OCI-LY7 (cell line): ENCODE results near the gene SNRNP25. TPM values are rescaled to one million over a fixed set of nuclear protein-coding genes. Genes with fewer than 3 reads are reported as not detected.

Source experiments
- BruUV-seq: library from RNA; stranded (reverse); fragments of 400-500 nt; replicated peaks from 2 replicates; lab custom pipeline; 2021; lab: Mats Ljungman, UMichigan
- CTCF ChIA-PET: fragments of 300-600 bp; sonication (Branson Sonifier 250); formaldehyde crosslinking; loops from one replicate; lab custom pipeline; 2022; ENCODE audit warnings: antibody characterized with exemption; ENCODE audit not compliant: unreplicated experiment; lab: Charles Lee
- POLR2A ChIA-PET: fragments of 300-600 bp; sonication (Branson Sonifier 250); formaldehyde crosslinking; loops from one replicate; lab custom pipeline; 2022; ENCODE audit warnings: antibody characterized with exemption; lab: Charles Lee
- DNase-seq: peaks from one replicate; pipeline ENCODE4 v3.0.0-alpha.2; 2015; ENCODE audit warnings: low spot score
- H2AFZ ChIP-seq: fragments of 200-600 bp; sonication (generic), shearing (Covaris generic); 2 replicates; pipeline ENCODE4 v1.6.1; 2014; ENCODE audit warnings: mild to moderate bottlenecking, antibody characterized with exemption, low read length, moderate library complexity
- H3K27ac ChIP-seq: fragments of 200-600 bp; sonication (generic); 2 replicates; pipeline ENCODE4 v1.5.1; 2014; ENCODE audit warnings: mixed run types, low read depth, mild to moderate bottlenecking, moderate library complexity, low read length, inconsistent platforms; ENCODE audit not compliant: poor library complexity, severe bottlenecking
- H3K36me3 ChIP-seq: fragments of 200-600 bp; sonication (generic); 2 replicates; pipeline ENCODE4 v1.6.1; 2014; ENCODE audit warnings: mild to moderate bottlenecking, antibody characterized with exemption, low read length, moderate library complexity, mixed read lengths; ENCODE audit not compliant: insufficient read depth
- H3K4me1 ChIP-seq: fragments of 200-600 bp; sonication (generic); 2 replicates; pipeline ENCODE4 v1.5.1; 2014; ENCODE audit warnings: mild to moderate bottlenecking, low read length; ENCODE audit not compliant: insufficient read depth, poor library complexity, severe bottlenecking
- H3K4me2 ChIP-seq: fragments of 200-600 bp; sonication (generic); 2 replicates; pipeline ENCODE4 v1.6.1; 2014; ENCODE audit warnings: mild to moderate bottlenecking, low read length
- H3K4me3 ChIP-seq: fragments of 200-600 bp; sonication (generic); 2 replicates; pipeline ENCODE4 v1.5.1; 2014; ENCODE audit warnings: mild to moderate bottlenecking, low read depth, low read length; ENCODE audit not compliant: poor library complexity, severe bottlenecking
- H3K79me2 ChIP-seq: fragments of 200-600 bp; sonication (generic); 2 replicates; pipeline ENCODE4 v1.6.1; 2016; ENCODE audit warnings: low read depth, mild to moderate bottlenecking, low read length, moderate library complexity, mixed read lengths; ENCODE audit not compliant: insufficient read depth
- H3K9me2 ChIP-seq: fragments of 200-600 bp; sonication (generic); 2 replicates; pipeline ENCODE4 v1.6.1; 2016; ENCODE audit warnings: mild to moderate bottlenecking, low read length, mixed read lengths; ENCODE audit not compliant: insufficient read depth
- H3K9me3 ChIP-seq: fragments of 200-600 bp; sonication (generic); 2 replicates; pipeline ENCODE4 v1.6.1; 2014; ENCODE audit warnings: mild to moderate bottlenecking, mixed run types, low read length, mixed read lengths
- H4K20me1 ChIP-seq: fragments of 200-600 bp; sonication (generic); 2 replicates; pipeline ENCODE4 v1.6.1; 2014; ENCODE audit warnings: mild to moderate bottlenecking, antibody characterized with exemption, low read length, moderate library complexity, mixed read lengths; ENCODE audit not compliant: insufficient read depth
- CTCF ChIP-seq: fragments of 200-600 bp; sonication (generic); conservative IDR thresholded peaks from 2 replicates; pipeline ENCODE4 v1.5.1; 2014; ENCODE audit warnings: mild to moderate bottlenecking, antibody characterized with exemption, low read length, moderate library complexity, mixed read lengths
- EZH2phosphoT487 ChIP-seq: fragments of 200-600 bp; sonication (generic); IDR thresholded peaks from 2 replicates; pipeline ENCODE4 v1.6.1; 2018; ENCODE audit warnings: low read depth, borderline replicate concordance, mild to moderate bottlenecking, mixed run types, antibody characterized with exemption, low read length, moderate library complexity, mixed read lengths
- intact Hi-C: fragments of 100-400 bp; cut with micrococcal nuclease; formaldehyde crosslinking; loops from one replicate; pipeline ENCODE4 v1.10.0; 2022; ENCODE audit not compliant: unreplicated experiment
- total RNA-seq, 2 experiments: library from RNA; depleted of rRNA in 1 of 2; stranded (reverse); fragments of >200 nt in 1 of 2; shearing (Covaris generic) in 1 of 2; gene quantifications; 2 replicates each; pipeline ENCODE4 v1.2.3, GENCODE V29; 2014 to 2022

SNRNP25 gene
- total RNA-seq, 2 experiments from 2014 or later = 61.4 to 68.3 TPM

- Histone ChIP-seq H3K9me2 (no peaks in the 10 kb centered on the region), H3K36me3 (no peaks in the 10 kb centered on the region), H3K79me2 (no peaks in the 10 kb centered on the region), H3K4me3 (no peak overlapping the region), H4K20me1 (no peaks in the 10 kb centered on the region), H3K27ac (no peak overlapping the region), H2AFZ (no peak overlapping the region), H3K4me2 (no peak overlapping the region), H3K4me1 (peaks cover 10% of the 10 kb centered on the region), H3K9me3 (no peaks in the 10 kb centered on the region)
- TF ChIP-seq CTCF = no peak
- no peak for TF ChIP-seq EZH2phosphoT487
- intact Hi-C loops = no loop called here
- CTCF ChIA-PET = no interaction called here
- no TSS peak for BruUV-seq
- POLR2A ChIA-PET = no interaction called here
- no peak for DNase-seq
Observed at GRCh38 chr16:71540-72401, 18.1 kb downstream of the SNRNP25 start.

GRCh38 chr16:72561-73548 is 19.2 kb downstream of the SNRNP25 start, which contains the start of gene RHBDF1:
Gene RHBDF1, minus strand, starts transcription at chr16:72631. Its CDS starts 7,616 bp downstream, at chr16:65015.
- H3K36me3 ChIP-seq = no peaks in the 10 kb centered on the region
- TF ChIP-seq EZH2phosphoT487 (no peak), CTCF (no peak)
- H4K20me1 ChIP-seq = no peaks in the 10 kb centered on the region
- H3K4me2 ChIP-seq = no peak within 1 kb of the TSS
- no peaks in the 10 kb centered on the region for H3K79me2 ChIP-seq
- ChIA-PET POLR2A (no interaction called here), CTCF (no interaction called here)
- no peak within 1 kb of the TSS for H2AFZ ChIP-seq
- no peaks in the 10 kb centered on the region for H3K9me2 ChIP-seq
- intact Hi-C loops = no loop called here
- peaks cover 21% of the 10 kb centered on the region for H3K4me1 ChIP-seq
- no peak within 1 kb of the TSS for H3K4me3 ChIP-seq
- DNase-seq = no peak
- H3K27ac ChIP-seq = no peak within 1 kb of the TSS
- H3K9me3 ChIP-seq = no peaks in the 10 kb centered on the region
- BruUV-seq = no TSS peak
